H9 (cell line): ENCODE data around the gene ASIC1. TPM values are rescaled to one million over a fixed set of nuclear protein-coding genes. Genes with fewer than 3 reads are reported as not detected.

Experiments used
- DNase-seq: peaks from one replicate; pipeline ENCODE4 v3.0.0-alpha.2; 2017
- H2AFZ ChIP-seq: one replicate; pipeline ENCODE4 v1.6.1; 2013; ENCODE audit warnings: mild to moderate bottlenecking, low read length, control low read depth, moderate library complexity
- H2AK5ac ChIP-seq: 2 replicates; pipeline ENCODE4 v1.6.1; 2013; ENCODE audit warnings: low read length, control low read depth, mixed read lengths; ENCODE audit not compliant: insufficient read length
- H2BK120ac ChIP-seq: one replicate; pipeline ENCODE4 v1.6.1; 2013; ENCODE audit warnings: low read depth, mild to moderate bottlenecking, low read length, control low read depth, inconsistent platforms; ENCODE audit not compliant: poor library complexity, severe bottlenecking
- H2BK12ac ChIP-seq: 2 replicates; pipeline ENCODE4 v1.6.1; 2013; ENCODE audit warnings: low read length, control low read depth, mixed read lengths, low read depth; ENCODE audit not compliant: insufficient read length
- H2BK15ac ChIP-seq: 2 replicates; pipeline ENCODE4 v1.6.1; 2013; ENCODE audit warnings: low read depth, low read length, control low read depth
- H2BK20ac ChIP-seq: one replicate; pipeline ENCODE4 v1.6.1; 2013; ENCODE audit warnings: low read depth, mild to moderate bottlenecking, low read length, control low read depth, inconsistent platforms; ENCODE audit not compliant: poor library complexity, severe bottlenecking
- H2BK5ac ChIP-seq: 2 replicates; pipeline ENCODE4 v1.6.1; 2013; ENCODE audit warnings: low read length, control low read depth, mixed read lengths; ENCODE audit not compliant: insufficient read length
- H3K14ac ChIP-seq: 2 replicates; pipeline ENCODE4 v1.6.1; 2013; ENCODE audit warnings: low read length, control low read depth; ENCODE audit not compliant: insufficient read depth
- H3K18ac ChIP-seq: 2 replicates; pipeline ENCODE4 v1.6.1; 2013; ENCODE audit warnings: low read depth, mild to moderate bottlenecking, mixed read lengths, low read length, control low read depth; ENCODE audit not compliant: insufficient read length
- H3K23ac ChIP-seq: 2 replicates; pipeline ENCODE4 v1.6.1; 2013; ENCODE audit warnings: low read length, control low read depth, mixed read lengths, low read depth; ENCODE audit not compliant: insufficient read length
- H3K23me2 ChIP-seq: 2 replicates; pipeline ENCODE4 v1.6.1; 2013; ENCODE audit warnings: low read depth, mild to moderate bottlenecking, mixed read lengths, low read length, control low read depth; ENCODE audit not compliant: insufficient read length, poor library complexity, severe bottlenecking
- H3K27ac ChIP-seq: 2 replicates; pipeline ENCODE4 v1.5.1; 2013; ENCODE audit warnings: low read length, control low read depth, mixed read lengths, low read depth; ENCODE audit not compliant: insufficient read length
- H3K27me3 ChIP-seq: 2 replicates; pipeline ENCODE4 v1.6.1; 2013; ENCODE audit warnings: low read length, control low read depth, inconsistent platforms; ENCODE audit not compliant: insufficient read depth
- H3K4ac ChIP-seq: 2 replicates; pipeline ENCODE4 v1.6.1; 2013; ENCODE audit warnings: low read depth, mild to moderate bottlenecking, control low read depth, inconsistent platforms, low read length, moderate library complexity
- H3K4me1 ChIP-seq: 2 replicates; pipeline ENCODE4 v1.6.1; 2013; ENCODE audit warnings: low read length, control low read depth, inconsistent platforms; ENCODE audit not compliant: insufficient read depth
- H3K4me2 ChIP-seq: 2 replicates; pipeline ENCODE4 v1.6.1; 2013; ENCODE audit warnings: low read length, control low read depth, mixed read lengths; ENCODE audit not compliant: insufficient read length, insufficient read depth
- H3K56ac ChIP-seq: 2 replicates; pipeline ENCODE4 v1.6.1; 2013; ENCODE audit warnings: low read depth, mild to moderate bottlenecking, mixed read lengths, low read length, control low read depth; ENCODE audit not compliant: insufficient read length
- H3K79me1 ChIP-seq: 2 replicates; pipeline ENCODE4 v1.6.1; 2013; ENCODE audit warnings: low read depth, mild to moderate bottlenecking, moderate library complexity, low read length, control low read depth, inconsistent platforms; ENCODE audit not compliant: insufficient read depth, poor library complexity, severe bottlenecking
- H3K79me2 ChIP-seq: 2 replicates; pipeline ENCODE4 v1.6.1; 2013; ENCODE audit warnings: low read length, control low read depth, inconsistent platforms; ENCODE audit not compliant: insufficient read depth
- H3K9ac ChIP-seq: 2 replicates; pipeline ENCODE4 v1.6.1; 2013; ENCODE audit warnings: low read length, control low read depth, mixed read lengths; ENCODE audit not compliant: insufficient read length; ENCODE audit errors: extremely low read depth
- H3K9me3 ChIP-seq: one replicate; pipeline ENCODE4 v1.6.1; 2013; ENCODE audit warnings: low read depth, low read length, inconsistent platforms; ENCODE audit not compliant: control insufficient read depth
- H3T11ph ChIP-seq: one replicate; pipeline ENCODE4 v1.6.1; 2013; ENCODE audit warnings: mild to moderate bottlenecking, low read length, control low read depth, inconsistent platforms
- H4K20me1 ChIP-seq: one replicate; pipeline ENCODE4 v1.6.1; 2013; ENCODE audit not compliant: control insufficient read depth, insufficient read length, insufficient read depth
- H4K5ac ChIP-seq: 2 replicates; pipeline ENCODE4 v1.6.1; 2013; ENCODE audit warnings: low read depth, mild to moderate bottlenecking, mixed read lengths, low read length, control low read depth; ENCODE audit not compliant: insufficient read length
- H4K8ac ChIP-seq: replicated peaks from 2 replicates; pipeline ENCODE4 v1.6.1; 2013; ENCODE audit warnings: low read length, control low read depth, mixed read lengths, low read depth; ENCODE audit not compliant: insufficient read length
- H4K91ac ChIP-seq: 2 replicates; pipeline ENCODE4 v1.6.1; 2013; ENCODE audit warnings: low read depth, mild to moderate bottlenecking, moderate library complexity, mixed read lengths, low read length, control low read depth; ENCODE audit not compliant: insufficient read length
- H3K27ac Mint-ChIP-seq, 3 experiments: 2 replicates in 2 of 3; 3 replicates in 1 of 3; pipeline ENCODE4 v1.8.0; 2020 to 2021; ENCODE audit warnings: mixed read lengths in 3 of 3, mild to moderate bottlenecking in 1 of 3, moderate library complexity in 1 of 3
- H3K27me3 Mint-ChIP-seq: 2 replicates; pipeline ENCODE4 v1.8.0; 2021; ENCODE audit warnings: low read depth, mild to moderate bottlenecking, moderate library complexity, mixed read lengths
- H3K36me3 Mint-ChIP-seq, 3 experiments: 2 replicates in 2 of 3; 3 replicates in 1 of 3; pipeline ENCODE4 v1.8.0; 2020 to 2021; ENCODE audit warnings: low read depth in 3 of 3, mixed read lengths in 3 of 3; ENCODE audit not compliant: insufficient read depth in 1 of 3
- H3K4me1 Mint-ChIP-seq, 2 experiments: 2 replicates each; pipeline ENCODE4 v1.8.0; 2020; ENCODE audit warnings: mixed read lengths in 2 of 2
- H3K4me3 Mint-ChIP-seq, 2 experiments: 2 replicates in 1 of 2; 3 replicates in 1 of 2; pipeline ENCODE4 v1.8.0; 2020 to 2021; ENCODE audit warnings: mild to moderate bottlenecking in 2 of 2, mixed read lengths in 2 of 2, moderate library complexity in 1 of 2
- H3K9me3 Mint-ChIP-seq, 2 experiments: 2 replicates in 1 of 2; 3 replicates in 1 of 2; pipeline ENCODE4 v1.8.0; 2020; ENCODE audit warnings: mild to moderate bottlenecking in 2 of 2, mixed read lengths in 2 of 2, moderate library complexity in 1 of 2
- WGBS: extraction: QIAGEN DNeasy Blood & Tissue Kit; methylation state at CpG from one replicate; pipeline ENCODE4 v1.1.7; 2013; ENCODE audit warnings: missing lambda C conversion rate, low lambda C conversion rate, mixed read lengths; ENCODE audit not compliant: insufficient read length; ENCODE audit errors: extremely low coverage; 5-methylcytosine and 5-hydroxymethylcytosine counted together
- total RNA-seq: library from RNA; stranded (reverse); gene quantifications from 2 replicates; pipeline ENCODE4 v1.2.1, GENCODE V29; 2021
- TF ChIP-seq, protein P1 (sequence below): fragments of 200-600 bp; sonication (generic); conservative IDR thresholded peaks from 3 replicates; pipeline ENCODE4 v1.8.0; 2021; ENCODE audit warnings: antibody characterized with exemption, mild to moderate bottlenecking

ASIC1 gene
- total RNA-seq, 1 experiment from 2014 or later, result 3.9 TPM

DNA sequence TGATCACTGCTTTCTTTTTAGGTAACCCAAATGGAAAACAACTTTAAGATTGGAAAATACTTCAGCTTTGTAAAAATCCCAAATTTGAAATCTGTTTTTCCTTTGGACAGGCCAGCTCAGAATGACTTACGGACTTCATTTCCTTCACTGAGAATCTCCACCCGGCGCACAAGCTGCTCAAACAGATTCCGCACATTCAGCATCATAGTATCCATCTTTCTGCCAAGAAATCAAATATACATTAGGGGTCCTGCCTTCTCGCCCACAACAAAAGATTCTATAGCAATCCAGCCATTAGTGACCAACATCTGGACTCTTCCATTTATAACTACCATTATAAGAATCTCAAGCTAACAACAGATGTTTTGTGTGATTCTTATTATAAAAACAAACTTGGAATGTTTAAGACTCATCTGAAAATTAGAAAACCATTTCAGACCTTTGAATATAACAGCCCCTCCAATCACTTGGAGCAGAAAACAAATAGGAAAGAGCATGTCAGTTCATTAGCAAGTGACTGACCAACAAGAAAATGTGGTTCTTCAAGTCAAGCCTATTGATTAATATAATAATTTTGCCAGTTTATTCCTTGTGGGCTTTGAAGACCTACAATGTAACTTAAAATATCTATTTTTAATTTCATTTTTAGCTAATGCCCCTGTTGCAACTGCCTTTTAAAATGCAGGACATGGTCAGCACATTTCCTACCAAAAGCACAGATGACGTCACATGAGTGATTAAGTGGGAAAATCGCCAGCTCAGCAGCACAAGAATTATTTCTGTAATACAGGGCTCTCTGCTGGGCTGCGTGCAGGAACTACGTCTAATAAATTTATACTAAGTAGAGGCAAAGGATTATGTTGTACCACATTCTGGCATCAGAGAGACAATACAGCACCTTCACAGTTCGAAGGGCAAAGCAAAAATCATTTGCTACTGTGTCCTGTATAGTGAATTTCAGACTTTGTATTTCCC, 40.6 kb upstream of the ASIC1 start:
- Histone ChIP-seq H2BK12ac (no peak overlapping the region), H3K18ac (no peak overlapping the region), H3K27me3 (no peaks in the 10 kb centered on the region), H2AFZ (no peak overlapping the region), H2BK20ac (no peak overlapping the region), H4K91ac (no peak overlapping the region), H3T11ph (no peak overlapping the region), H3K23ac (no peak overlapping the region), H3K79me2 (peaks cover 10% of the 10 kb centered on the region; the same call in 1 of the 2 replicates), H4K8ac (no peak overlapping the region), H3K9ac (no peak overlapping the region), H4K20me1 (no peaks in the 10 kb centered on the region), H3K14ac (no peak overlapping the region), H3K79me1 (peaks cover 12% of the 10 kb centered on the region), H2AK5ac (no peak overlapping the region), H3K23me2 (no peaks in the 10 kb centered on the region), H3K27ac (no peak overlapping the region), H3K4ac (no peak overlapping the region), H3K4me1 (no peaks in the 10 kb centered on the region; the same call in 1 of the 2 replicates), H2BK15ac (no peak overlapping the region), H4K5ac (no peak overlapping the region), H2BK120ac (no peak overlapping the region), H2BK5ac (no peak overlapping the region), H3K9me3 (no peaks in the 10 kb centered on the region), H3K4me2 (no peak overlapping the region), H3K56ac (no peak overlapping the region)
- no peak for DNase-seq
- H3K27ac Mint-ChIP-seq, result no peak overlapping the region; a peak in 1 of 7 replicates
- peaks cover 13 to 27% (median 21%) of the 10 kb centered on the region in 3 experiments; a peak in 6 of 7 replicates for H3K36me3 Mint-ChIP-seq
- no CpG with 5 or more reads among the region's 10 CpGs for WGBS
- no peak overlapping the region for H3K4me3 Mint-ChIP-seq
- TF ChIP-seq, protein P1, sequence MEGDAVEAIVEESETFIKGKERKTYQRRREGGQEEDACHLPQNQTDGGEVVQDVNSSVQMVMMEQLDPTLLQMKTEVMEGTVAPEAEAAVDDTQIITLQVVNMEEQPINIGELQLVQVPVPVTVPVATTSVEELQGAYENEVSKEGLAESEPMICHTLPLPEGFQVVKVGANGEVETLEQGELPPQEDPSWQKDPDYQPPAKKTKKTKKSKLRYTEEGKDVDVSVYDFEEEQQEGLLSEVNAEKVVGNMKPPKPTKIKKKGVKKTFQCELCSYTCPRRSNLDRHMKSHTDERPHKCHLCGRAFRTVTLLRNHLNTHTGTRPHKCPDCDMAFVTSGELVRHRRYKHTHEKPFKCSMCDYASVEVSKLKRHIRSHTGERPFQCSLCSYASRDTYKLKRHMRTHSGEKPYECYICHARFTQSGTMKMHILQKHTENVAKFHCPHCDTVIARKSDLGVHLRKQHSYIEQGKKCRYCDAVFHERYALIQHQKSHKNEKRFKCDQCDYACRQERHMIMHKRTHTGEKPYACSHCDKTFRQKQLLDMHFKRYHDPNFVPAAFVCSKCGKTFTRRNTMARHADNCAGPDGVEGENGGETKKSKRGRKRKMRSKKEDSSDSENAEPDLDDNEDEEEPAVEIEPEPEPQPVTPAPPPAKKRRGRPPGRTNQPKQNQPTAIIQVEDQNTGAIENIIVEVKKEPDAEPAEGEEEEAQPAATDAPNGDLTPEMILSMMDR, result no peak
- peaks cover 13 to 18% of the 10 kb centered on the region in 2 experiments for H3K4me1 Mint-ChIP-seq
- H3K27me3 Mint-ChIP-seq, result no peaks in the 10 kb centered on the region
- H3K9me3 Mint-ChIP-seq, result no peaks in the 10 kb centered on the region
